ENCODE data around the gene SMARCA5. TPM values are rescaled to one million over a fixed set of nuclear protein-coding genes. Genes with fewer than 3 reads are reported as not detected.

Gene SMARCA5
- total RNA-seq, 2 donors from 2014 or later = 42.6 to 44.7 TPM

GRCh38 chr4:143555676-143556075, 42.2 kb downstream of the SMARCA5 start:
- ATAC-seq (no peak), DNase-seq (ENCODE audit: low spot score) (no peak)
- peaks cover 14 to 17% of the 10 kb centered on the region in 2 donors for H3K4me1 Mint-ChIP-seq (ENCODE audit: low read depth in 2 of 2)
- H3K4me3 Mint-ChIP-seq = no peak overlapping the region
- H3K36me3 Mint-ChIP-seq = peaks cover 7% of the 10 kb centered on the region
- H3K9me3 Mint-ChIP-seq = no peaks in the 10 kb centered on the region
- peak overlapping the region in 1 of 2 donors; percentile 66 for H3K27ac Mint-ChIP-seq
- H3K27me3 Mint-ChIP-seq = no peaks in the 10 kb centered on the region

GRCh38 chr4:143558286-143558685, 44.8 kb downstream of the SMARCA5 start:
- Mint-ChIP-seq H3K27ac (peak overlapping the region; percentile 92 to 98), H3K27me3 (no peaks in the 10 kb centered on the region), H3K4me1 (ENCODE audit: low read depth in 2 of 2) (peaks cover 13 to 17% of the 10 kb centered on the region in 2 donors), H3K9me3 (no peaks in the 10 kb centered on the region), H3K36me3 (no peaks in the 10 kb centered on the region), H3K4me3 (peak overlapping the region; percentile 96)
- ATAC-seq (no peak), DNase-seq (ENCODE audit: low spot score) (no peak)

GRCh38 chr4:143558823-143559756, 45.6 kb downstream of the SMARCA5 start:
- no peaks in the 10 kb centered on the region for H3K36me3 Mint-ChIP-seq
- H3K27me3 Mint-ChIP-seq = no peaks in the 10 kb centered on the region
- DNase-seq (ENCODE audit: low spot score) = peak; percentile 70
- peak overlapping the region; percentile 96 for H3K4me3 Mint-ChIP-seq
- H3K9me3 Mint-ChIP-seq = no peaks in the 10 kb centered on the region
- peak; percentile 95 to 96 for ATAC-seq
- peak overlapping the region; percentile 92 to 98 for H3K27ac Mint-ChIP-seq
- H3K4me1 Mint-ChIP-seq (ENCODE audit: low read depth in 2 of 2) = peaks cover 13 to 17% of the 10 kb centered on the region in 2 donors

DNA sequence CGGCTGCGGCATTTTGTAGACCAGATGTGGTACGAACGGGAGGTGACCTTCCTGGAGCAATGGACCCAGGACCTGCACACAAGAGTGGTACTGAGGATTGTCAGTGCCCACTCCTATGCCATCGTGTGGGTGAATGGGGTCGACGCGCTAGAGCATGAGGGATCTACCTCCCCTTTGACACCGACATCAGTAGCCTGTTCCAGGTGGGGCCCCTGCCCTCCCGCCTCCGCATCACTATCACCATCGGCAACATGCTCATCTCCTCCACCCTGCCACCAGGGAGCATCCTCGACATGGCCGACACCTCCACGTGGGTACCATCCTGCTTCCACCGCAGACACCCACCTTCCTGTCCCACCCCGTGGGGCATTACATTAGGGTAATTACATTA, 46.2 kb downstream of the SMARCA5 start:
- DNase-seq (ENCODE audit: low spot score) = no peak

DNA sequence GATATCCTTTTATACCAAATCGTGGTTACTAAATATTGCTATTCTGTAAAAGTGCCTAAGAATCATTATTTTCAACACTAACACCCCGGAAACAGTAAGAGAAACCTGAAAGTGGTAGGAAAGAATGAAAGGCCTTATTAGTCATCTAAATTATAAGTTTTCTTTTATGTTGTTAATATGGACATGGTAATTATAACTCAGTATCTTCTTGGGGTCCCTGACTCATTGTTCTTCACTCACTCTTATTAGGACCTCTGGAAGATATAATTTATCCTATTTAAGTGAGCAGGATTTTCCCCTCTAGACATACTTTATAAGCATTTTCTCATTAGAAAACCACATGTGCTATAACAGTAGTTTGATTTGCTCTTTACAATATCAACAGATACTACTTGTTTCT, 51.0 kb downstream of the SMARCA5 start:
- H3K27me3 Mint-ChIP-seq = no peaks in the 10 kb centered on the region
- H3K4me3 Mint-ChIP-seq = no peak overlapping the region
- no peak for ATAC-seq
- peaks cover 4 to 9% of the 10 kb centered on the region in 2 donors for H3K4me1 Mint-ChIP-seq (ENCODE audit: low read depth in 2 of 2)
- H3K36me3 Mint-ChIP-seq = no peaks in the 10 kb centered on the region
- H3K27ac Mint-ChIP-seq = no peak overlapping the region
- no peak for DNase-seq (ENCODE audit: low spot score)
- H3K9me3 Mint-ChIP-seq = no peaks in the 10 kb centered on the region

More for the DNA sequence above, 46.2 kb downstream of the SMARCA5 start:
- ATAC-seq = no peak
- peaks cover 13 to 17% of the 10 kb centered on the region in 2 donors for H3K4me1 Mint-ChIP-seq (ENCODE audit: low read depth in 2 of 2)
- peak overlapping the region; percentile 92 to 98 for H3K27ac Mint-ChIP-seq
- no peaks in the 10 kb centered on the region for H3K9me3 Mint-ChIP-seq
- no peaks in the 10 kb centered on the region for H3K36me3 Mint-ChIP-seq
- H3K27me3 Mint-ChIP-seq = no peaks in the 10 kb centered on the region
- peak overlapping the region; percentile 96 for H3K4me3 Mint-ChIP-seq

GRCh38 chr4:143575331-143575730, 61.8 kb downstream of the SMARCA5 start:
- H3K27ac Mint-ChIP-seq = no peak overlapping the region
- DNase-seq (ENCODE audit: low spot score) (no peak), ATAC-seq (no peak)
- no peak overlapping the region for H3K4me3 Mint-ChIP-seq
- H3K9me3 Mint-ChIP-seq = no peaks in the 10 kb centered on the region
- H3K4me1 Mint-ChIP-seq (ENCODE audit: low read depth in 2 of 2) = no peaks in the 10 kb centered on the region
- no peaks in the 10 kb centered on the region for H3K36me3 Mint-ChIP-seq
- no peaks in the 10 kb centered on the region for H3K27me3 Mint-ChIP-seq

- H3K4me3 Mint-ChIP-seq = no peak overlapping the region
- H3K4me1 Mint-ChIP-seq (ENCODE audit: low read depth in 2 of 2) = no peaks in the 10 kb centered on the region
- peaks cover 12% of the 10 kb centered on the region for H3K36me3 Mint-ChIP-seq
- peaks cover 6% of the 10 kb centered on the region for H3K9me3 Mint-ChIP-seq
- no peak overlapping the region for H3K27ac Mint-ChIP-seq
- ATAC-seq (peak in 1 of 2 donors; percentile 13), DNase-seq (ENCODE audit: low spot score) (no peak)
- H3K27me3 Mint-ChIP-seq = no peaks in the 10 kb centered on the region
These were observed 67.9 kb downstream of the SMARCA5 start for GRCh38 chr4:143581331-143581946.

DNA sequence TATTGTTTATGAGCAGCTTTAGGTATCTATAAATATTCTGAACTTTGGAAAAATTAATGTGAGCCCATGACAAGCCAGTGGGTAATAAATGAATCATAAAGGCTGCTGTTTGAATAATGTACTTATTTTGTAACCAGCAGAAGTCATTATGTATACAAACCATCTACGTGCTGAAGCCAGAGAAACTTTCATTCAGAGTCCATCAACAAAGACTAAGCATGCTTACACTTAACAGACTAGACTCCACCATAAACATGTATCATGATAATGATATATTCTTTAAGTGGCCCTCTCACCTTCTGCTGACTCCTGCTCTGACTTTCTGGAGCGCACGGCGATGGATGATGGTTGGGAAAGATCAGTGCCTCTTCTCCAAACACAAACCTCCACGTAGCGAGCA, 72.0 kb downstream of the SMARCA5 start:
- no peak overlapping the region for H3K27ac Mint-ChIP-seq
- peaks cover 12% of the 10 kb centered on the region for H3K36me3 Mint-ChIP-seq
- no peaks in the 10 kb centered on the region for H3K4me1 Mint-ChIP-seq (ENCODE audit: low read depth in 2 of 2)
- H3K4me3 Mint-ChIP-seq = no peak overlapping the region
- H3K9me3 Mint-ChIP-seq = peaks cover 6% of the 10 kb centered on the region
- ATAC-seq (no peak), DNase-seq (ENCODE audit: low spot score) (no peak)
- no peaks in the 10 kb centered on the region for H3K27me3 Mint-ChIP-seq

GRCh38 chr4:143586080-143586479, 72.6 kb downstream of the SMARCA5 start:
- no peak for ATAC-seq
- Mint-ChIP-seq H3K4me1 (ENCODE audit: low read depth in 2 of 2) (no peaks in the 10 kb centered on the region), H3K4me3 (no peak overlapping the region), H3K9me3 (peaks cover 6% of the 10 kb centered on the region), H3K36me3 (peaks cover 12% of the 10 kb centered on the region), H3K27ac (no peak overlapping the region), H3K27me3 (no peaks in the 10 kb centered on the region)
- no peak for DNase-seq (ENCODE audit: low spot score)

GRCh38 chr4:143587703-143588102, 74.2 kb downstream of the SMARCA5 start:
- Mint-ChIP-seq H3K4me3 (no peak overlapping the region), H3K4me1 (ENCODE audit: low read depth in 2 of 2) (no peaks in the 10 kb centered on the region), H3K36me3 (peaks cover 12% of the 10 kb centered on the region), H3K9me3 (peaks cover 6% of the 10 kb centered on the region), H3K27me3 (peaks cover 0 to 3% of the 10 kb centered on the region in 2 donors), H3K27ac (no peak overlapping the region)
- no peak for ATAC-seq
- no peak for DNase-seq (ENCODE audit: low spot score)

- Mint-ChIP-seq H3K36me3 (peaks cover 4% of the 10 kb centered on the region), H3K4me1 (ENCODE audit: low read depth in 2 of 2) (peaks cover 0 to 2% of the 10 kb centered on the region in 2 donors), H3K9me3 (peaks cover 3% of the 10 kb centered on the region), H3K4me3 (no peak overlapping the region), H3K27ac (no peak overlapping the region), H3K27me3 (peaks cover 9 to 38% of the 10 kb centered on the region in 2 donors)
- ATAC-seq = no peak
- no peak for DNase-seq (ENCODE audit: low spot score)
These were observed 83.8 kb downstream of the SMARCA5 start for GRCh38 chr4:143597276-143597675.

DNA sequence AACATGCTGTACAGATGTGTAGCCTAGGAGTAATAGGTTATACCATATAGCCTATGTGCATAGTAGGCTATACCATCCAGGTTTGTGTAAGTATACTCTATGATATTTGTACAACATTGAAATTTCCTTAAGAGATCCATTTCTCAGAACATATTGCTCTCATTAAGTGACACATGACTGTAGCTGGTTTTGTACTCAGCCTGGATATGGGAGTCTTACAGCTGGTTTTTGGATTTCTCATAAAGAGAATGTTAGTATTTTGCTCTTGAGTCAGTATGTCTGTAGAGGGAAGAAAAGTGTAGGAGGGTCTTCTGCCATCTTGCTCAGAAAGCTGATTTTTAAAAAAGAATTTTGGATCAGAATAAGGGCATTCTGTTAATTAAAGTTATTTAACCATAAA, 85.3 kb downstream of the SMARCA5 start:
- no peak for ATAC-seq
- no peak overlapping the region for H3K27ac Mint-ChIP-seq
- peaks cover 0 to 2% of the 10 kb centered on the region in 2 donors for H3K4me1 Mint-ChIP-seq (ENCODE audit: low read depth in 2 of 2)

DNA sequence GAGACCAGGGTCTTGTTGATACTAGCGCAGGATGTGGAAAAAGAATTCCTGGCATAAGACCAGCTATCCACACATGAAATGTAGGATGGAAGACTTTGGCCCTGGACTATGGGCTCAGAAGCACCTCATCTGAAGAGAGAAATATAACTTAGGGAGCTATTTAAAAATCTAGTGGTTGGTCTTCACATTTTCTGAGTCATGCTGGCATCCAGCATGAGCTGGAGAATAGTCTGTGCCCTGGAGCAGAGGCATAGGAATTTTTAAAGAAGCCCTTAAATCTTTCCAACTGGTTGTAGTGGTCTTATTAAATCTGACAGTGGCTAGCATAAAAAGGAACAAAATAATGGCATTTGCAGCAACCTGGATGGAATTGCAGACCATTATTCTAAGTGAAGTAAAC, 86.3 kb downstream of the SMARCA5 start:
- H3K27ac Mint-ChIP-seq = no peak overlapping the region
- H3K9me3 Mint-ChIP-seq = no peaks in the 10 kb centered on the region
- ATAC-seq (no peak), DNase-seq (ENCODE audit: low spot score) (no peak)
- no peaks in the 10 kb centered on the region for H3K36me3 Mint-ChIP-seq
- no peak overlapping the region for H3K4me3 Mint-ChIP-seq
- H3K27me3 Mint-ChIP-seq = peaks cover 6 to 27% of the 10 kb centered on the region in 2 donors
- peaks cover 0 to 2% of the 10 kb centered on the region in 2 donors for H3K4me1 Mint-ChIP-seq (ENCODE audit: low read depth in 2 of 2)

More for the DNA sequence above, 85.3 kb downstream of the SMARCA5 start:
- no peak for DNase-seq (ENCODE audit: low spot score)
- H3K36me3 Mint-ChIP-seq = peaks cover 4% of the 10 kb centered on the region
- H3K4me3 Mint-ChIP-seq = no peak overlapping the region
- peaks cover 3% of the 10 kb centered on the region for H3K9me3 Mint-ChIP-seq
- H3K27me3 Mint-ChIP-seq = peaks cover 9 to 31% of the 10 kb centered on the region in 2 donors

- Mint-ChIP-seq H3K4me3 (no peak overlapping the region), H3K9me3 (no peaks in the 10 kb centered on the region), H3K4me1 (ENCODE audit: low read depth in 2 of 2) (no peaks in the 10 kb centered on the region), H3K36me3 (no peaks in the 10 kb centered on the region), H3K27ac (no peak overlapping the region), H3K27me3 (peaks cover 0 to 10% of the 10 kb centered on the region in 2 donors)
- no peak for ATAC-seq
- no peak for DNase-seq (ENCODE audit: low spot score)
These were observed 93.0 kb downstream of the SMARCA5 start for GRCh38 chr4:143606480-143606879.

Data from natural killer cell treated with Interleukin-12 subunit alpha and Interleukin-12 subunit beta and Interleukin-15 and Interleukin-18, amount 100 ng/mL, for 72 hours (primary cell).